ENCODE results near the gene RRAGC.

GRCh38 chr1:38898653-38899230, 39.2 kb upstream of the RRAGC start:
- TF ChIP-seq, protein P1, sequence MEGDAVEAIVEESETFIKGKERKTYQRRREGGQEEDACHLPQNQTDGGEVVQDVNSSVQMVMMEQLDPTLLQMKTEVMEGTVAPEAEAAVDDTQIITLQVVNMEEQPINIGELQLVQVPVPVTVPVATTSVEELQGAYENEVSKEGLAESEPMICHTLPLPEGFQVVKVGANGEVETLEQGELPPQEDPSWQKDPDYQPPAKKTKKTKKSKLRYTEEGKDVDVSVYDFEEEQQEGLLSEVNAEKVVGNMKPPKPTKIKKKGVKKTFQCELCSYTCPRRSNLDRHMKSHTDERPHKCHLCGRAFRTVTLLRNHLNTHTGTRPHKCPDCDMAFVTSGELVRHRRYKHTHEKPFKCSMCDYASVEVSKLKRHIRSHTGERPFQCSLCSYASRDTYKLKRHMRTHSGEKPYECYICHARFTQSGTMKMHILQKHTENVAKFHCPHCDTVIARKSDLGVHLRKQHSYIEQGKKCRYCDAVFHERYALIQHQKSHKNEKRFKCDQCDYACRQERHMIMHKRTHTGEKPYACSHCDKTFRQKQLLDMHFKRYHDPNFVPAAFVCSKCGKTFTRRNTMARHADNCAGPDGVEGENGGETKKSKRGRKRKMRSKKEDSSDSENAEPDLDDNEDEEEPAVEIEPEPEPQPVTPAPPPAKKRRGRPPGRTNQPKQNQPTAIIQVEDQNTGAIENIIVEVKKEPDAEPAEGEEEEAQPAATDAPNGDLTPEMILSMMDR (IDR thresholded peaks at IDR 0.05): no peak
- TF ChIP-seq EP300 (IDR thresholded peaks at IDR 0.05; ENCODE audit: low read depth): no peak
- no peak for TF ChIP-seq POLR2A (IDR thresholded peaks at IDR 0.05)
- TF ChIP-seq POLR2AphosphoS5 (IDR thresholded peaks at IDR 0.05): no peak
